DMS53 (cell line): Measurements from ENCODE around the gene SF3A2.

Experiments
- DNase-seq: peaks from one replicate; lab custom pipeline; 2025; lab: John Stamatoyannopoulos, UW

The SF3A2 gene

GRCh38 chr19:2240881-2241760 lies 4.5 kb downstream of the SF3A2 start:
- no peak for DNase-seq

DNA sequence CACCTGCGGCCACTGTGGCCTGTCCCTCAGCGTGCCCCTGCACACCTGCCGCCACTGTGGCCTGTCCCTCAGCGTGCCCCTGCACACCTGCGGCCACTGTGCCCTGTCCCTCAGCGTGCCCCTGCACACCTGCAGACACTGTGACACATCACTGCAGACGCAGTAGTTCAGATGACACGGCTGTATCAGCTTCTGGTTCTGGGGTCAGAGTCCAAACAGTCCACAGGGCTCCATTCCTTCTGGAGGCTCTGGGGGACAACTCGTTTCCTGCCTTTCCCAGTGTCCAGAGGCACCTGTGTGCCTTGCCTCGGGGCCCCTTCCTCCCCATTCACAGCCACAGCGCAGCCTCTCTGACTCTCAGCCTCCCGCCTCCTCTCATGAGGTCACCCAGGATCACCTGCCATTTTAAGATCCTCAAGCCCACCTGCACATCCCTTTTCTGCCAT lies 5.5 kb downstream of the SF3A2 start:
- DNase-seq = peak; percentile 46

DNA sequence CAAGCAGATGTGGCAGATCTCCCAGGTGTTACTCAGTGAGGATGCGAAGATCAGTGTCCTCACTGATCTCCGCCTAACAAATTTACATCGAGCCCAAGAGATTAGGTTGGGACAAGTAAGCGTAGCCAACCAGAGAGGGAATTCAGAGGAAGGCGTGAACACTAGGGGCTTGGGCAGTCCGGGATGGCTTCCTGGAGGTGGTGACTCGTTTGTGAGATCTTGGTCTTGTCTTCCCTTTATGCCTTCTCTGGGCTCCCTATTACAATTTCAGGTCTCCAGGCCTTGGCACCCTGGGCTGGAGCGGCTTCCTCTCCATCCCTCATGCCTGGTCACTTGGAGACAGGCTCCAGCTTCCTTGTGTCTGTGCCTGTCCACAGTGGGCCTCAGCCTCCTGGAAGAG lies 6.2 kb downstream of the SF3A2 start:
- DNase-seq = no peak

DNA sequence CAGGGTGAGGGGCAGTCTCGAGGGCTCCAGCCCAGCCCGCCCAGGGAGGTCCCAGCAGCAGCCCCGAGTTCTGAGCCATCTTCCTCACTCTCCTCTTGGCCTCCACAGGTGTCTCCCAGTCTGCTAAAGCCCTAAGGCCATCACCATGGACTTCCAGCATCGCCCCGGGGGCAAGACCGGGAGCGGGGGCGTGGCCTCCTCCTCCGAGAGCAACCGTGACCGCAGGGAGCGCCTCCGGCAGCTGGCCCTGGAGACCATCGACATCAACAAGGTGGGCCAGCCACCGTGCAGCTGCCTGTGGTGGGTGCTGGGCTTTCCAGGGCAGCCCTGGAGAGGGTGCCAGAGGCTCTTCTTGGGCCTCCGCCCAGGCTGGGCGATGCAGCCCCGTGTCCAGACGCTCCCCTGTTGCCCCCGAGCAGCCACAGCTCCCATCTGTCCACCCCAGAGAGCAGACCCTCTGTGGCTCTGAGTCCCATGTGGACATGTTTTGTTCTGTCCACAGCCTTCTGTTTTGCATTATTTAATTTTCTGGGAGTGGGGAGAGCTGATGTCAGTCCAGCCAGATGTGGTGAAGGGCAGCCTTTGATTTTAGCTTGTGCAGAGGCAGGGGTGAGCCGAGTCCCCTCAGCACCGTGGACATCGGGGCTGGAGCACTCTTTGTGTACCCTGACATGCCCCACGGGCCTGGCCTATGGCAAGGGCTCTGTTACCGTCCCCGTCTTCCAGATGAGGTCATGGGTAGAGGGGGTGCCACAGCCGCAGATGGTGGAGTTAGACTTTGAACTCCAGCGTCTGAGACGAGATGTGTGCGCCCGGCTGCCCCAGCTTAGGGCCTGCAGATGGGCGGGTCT lies 6.9 kb downstream of the SF3A2 start:
- no peak for DNase-seq

GRCh38 chr19:2244125-2244411 lies 7.4 kb downstream of the SF3A2 start:
- no peak for DNase-seq

DNA sequence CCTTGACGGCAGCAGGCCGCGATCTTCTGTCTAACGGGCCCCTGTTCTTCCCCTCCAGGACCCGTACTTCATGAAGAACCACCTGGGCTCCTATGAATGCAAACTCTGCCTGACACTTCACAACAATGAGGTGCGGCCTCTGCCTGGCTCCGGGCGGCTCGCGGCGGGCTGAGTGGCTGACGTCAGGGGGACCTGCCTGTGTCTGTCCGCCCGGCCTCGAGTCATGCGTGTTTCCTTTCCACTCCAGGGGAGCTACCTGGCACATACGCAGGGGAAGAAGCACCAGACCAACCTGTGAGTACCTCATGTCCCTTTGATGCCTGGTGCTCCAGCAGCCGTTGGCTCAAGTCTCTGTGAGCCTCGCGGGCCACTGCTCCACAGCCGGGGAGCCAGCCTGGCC lies 7.9 kb downstream of the SF3A2 start:
- DNase-seq = no peak

DNA sequence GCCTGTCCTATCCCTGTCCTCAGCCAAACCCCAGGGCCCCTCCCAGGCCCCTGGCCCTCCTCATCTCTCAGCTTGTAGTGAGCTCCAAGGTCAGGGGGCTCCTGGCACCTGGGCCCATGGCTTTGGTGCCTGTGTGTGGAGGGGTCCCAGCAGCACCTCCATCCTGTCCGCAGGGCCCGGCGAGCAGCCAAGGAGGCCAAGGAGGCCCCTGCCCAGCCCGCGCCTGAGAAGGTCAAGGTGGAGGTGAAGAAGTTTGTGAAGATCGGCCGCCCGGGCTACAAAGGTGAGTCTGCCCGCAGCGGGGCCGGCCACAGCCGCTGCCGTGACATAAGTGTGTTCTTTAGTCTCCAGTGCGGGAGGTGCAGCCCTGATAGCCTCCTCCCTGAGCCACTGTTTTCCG lies 8.6 kb downstream of the SF3A2 start:
- no peak for DNase-seq

DNA sequence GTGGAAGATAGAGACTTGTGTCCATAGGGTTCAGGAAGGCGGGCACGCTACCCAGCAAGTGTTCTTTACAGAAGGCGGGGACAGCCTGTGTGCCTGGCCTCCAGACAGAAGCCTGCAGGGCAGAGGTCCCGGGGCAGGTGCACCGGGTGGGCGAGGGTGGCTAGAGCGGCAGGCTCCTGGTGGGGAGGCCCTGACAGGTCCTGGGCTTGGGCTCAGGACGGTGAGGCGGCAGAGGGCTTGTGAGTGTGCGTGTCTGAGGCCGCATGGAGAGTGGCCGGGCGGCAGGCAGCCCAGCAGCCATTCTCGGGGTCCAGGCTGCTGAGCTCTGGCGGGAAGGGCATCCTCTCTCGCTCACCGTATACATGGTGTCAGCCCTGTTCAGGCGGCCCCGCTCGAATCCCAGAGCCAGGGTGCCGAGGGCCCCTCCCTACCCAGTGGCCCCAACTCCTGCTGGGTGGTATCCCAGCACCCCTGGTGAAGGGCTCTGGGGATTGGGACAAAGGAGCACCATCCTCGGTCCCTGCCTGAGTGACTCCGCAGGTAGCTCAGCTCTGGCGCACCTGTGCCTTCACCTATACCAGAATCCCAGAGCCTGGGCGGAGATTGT lies 9.5 kb downstream of the SF3A2 start:
- no peak for DNase-seq

GRCh38 chr19:2246801-2247361 lies 10.3 kb downstream of the SF3A2 start:
- DNase-seq = peak; percentile 60

GRCh38 chr19:2247433-2248101 lies 10.9 kb downstream of the SF3A2 start:
- DNase-seq = no peak

GRCh38 chr19:2248136-2249009 lies 11.7 kb downstream of the SF3A2 start:
- DNase-seq = no peak

DNA sequence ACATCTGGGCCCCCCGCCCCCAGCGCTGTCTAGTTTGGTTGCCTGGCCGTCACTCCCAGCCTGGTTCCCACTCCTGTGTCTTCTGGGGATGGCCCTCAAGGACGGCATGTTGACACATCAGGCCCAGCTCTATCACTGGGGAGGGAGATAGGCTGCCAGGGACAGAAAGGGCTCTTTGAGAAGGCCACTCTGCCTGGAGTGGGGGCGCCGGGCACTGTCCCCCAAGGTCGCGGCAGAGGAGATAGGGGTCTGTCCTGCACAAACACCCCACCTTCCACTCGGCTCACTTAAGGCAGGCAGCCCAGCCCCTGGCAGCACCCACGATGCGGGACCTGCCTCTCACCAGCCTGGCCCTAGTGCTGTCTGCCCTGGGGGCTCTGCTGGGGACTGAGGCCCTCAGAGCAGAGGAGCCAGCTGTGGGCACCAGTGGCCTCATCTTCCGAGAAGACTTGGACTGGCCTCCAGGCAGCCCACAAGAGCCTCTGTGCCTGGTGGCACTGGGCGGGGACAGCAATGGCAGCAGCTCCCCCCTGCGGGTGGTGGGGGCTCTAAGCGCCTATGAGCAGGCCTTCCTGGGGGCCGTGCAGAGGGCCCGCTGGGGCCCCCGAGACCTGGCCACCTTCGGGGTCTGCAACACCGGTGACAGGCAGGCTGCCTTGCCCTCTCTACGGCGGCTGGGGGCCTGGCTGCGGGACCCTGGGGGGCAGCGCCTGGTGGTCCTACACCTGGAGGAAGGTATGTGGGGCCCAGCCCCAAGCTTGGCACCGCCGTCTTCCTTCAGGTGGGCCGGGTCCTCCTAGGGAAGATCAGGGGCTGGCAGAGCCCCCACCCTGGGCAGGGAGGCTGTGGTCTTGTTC lies 12.6 kb downstream of the SF3A2 start, which contains the start of gene AMH:
AMH (plus strand) TSS at position 314 of the 857 bp plus-strand sequence; CDS start at position 324, 10 bp downstream.
- peak; percentile 38 for DNase-seq

DNA sequence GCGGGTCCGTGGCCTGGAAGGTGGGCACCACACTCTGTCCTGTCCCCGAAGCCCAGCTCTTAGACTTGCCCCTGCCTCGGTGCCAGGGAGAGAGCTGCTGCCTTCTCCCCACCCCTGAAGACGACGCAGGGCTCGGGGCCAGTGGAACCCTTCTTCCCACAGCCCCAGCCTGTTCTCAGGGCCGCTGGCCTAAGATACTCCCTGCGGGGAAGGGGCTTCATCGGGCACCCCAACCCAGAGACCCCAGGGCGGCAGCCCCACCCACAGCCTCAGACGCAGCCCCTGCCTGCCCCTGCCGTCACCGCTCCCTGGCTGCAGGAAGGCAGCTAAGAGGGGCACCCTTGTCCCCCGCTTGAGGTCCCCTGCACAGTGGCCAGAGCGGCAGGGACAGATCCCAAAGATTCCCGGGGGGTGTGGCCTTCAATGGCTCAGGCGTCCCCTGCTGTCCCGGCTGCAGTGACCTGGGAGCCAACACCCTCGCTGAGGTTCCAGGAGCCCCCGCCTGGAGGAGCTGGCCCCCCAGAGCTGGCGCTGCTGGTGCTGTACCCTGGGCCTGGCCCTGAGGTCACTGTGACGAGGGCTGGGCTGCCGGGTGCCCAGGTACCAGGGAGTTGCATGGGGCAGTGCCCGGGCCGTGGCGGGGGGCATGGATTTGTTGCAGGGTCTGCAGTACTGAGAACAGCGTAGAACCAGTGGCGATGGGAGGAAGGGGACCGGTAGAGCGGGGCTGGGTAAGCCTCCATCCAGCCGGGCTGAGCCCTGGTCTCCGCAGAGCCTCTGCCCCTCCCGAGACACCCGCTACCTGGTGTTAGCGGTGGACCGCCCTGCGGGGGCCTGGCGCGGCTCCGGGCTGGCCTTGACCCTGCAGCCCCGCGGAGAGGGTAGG lies 13.5 kb downstream of the SF3A2 start:
- DNase-seq = peak; percentile 52

DNA sequence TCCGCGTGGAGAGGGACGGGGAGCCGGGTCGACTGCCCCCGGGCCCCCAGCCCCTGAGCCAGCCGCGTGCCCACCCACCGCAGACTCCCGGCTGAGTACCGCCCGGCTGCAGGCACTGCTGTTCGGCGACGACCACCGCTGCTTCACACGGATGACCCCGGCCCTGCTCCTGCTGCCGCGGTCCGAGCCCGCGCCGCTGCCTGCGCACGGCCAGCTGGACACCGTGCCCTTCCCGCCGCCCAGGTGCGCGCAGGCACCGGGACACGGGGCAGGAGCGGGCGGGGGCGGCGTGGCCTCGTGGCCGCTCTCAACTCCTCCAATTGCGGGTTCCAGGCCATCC lies 14.1 kb downstream of the SF3A2 start:
- DNase-seq = peak; percentile 59

GRCh38 chr19:2251106-2252054 lies 14.8 kb downstream of the SF3A2 start:
- peak; percentile 68 for DNase-seq

- peak; percentile 44 for DNase-seq
Observed at GRCh38 chr19:2252055-2252796, 15.6 kb downstream of the SF3A2 start.

DNA sequence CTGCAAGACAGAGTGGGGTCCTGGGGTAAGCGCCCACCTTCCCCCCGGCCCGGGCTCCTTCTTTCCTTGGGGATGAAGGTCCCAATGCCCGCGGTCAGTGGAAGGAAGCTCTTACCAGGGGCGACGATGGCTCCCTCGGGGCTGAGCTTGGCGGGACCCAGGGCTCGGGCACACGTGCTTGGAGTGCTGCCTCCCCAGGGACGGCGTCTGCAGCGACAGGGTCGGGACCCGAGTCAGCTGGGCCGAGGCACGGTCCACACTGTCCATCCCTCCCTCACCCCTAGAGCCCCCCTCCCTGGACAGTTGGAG lies 16.1 kb downstream of the SF3A2 start:
- peak; percentile 44 for DNase-seq
